Peyer's patch (tissue), 4 donors: ENCODE measurements around the gene GNG10.

Experiments
- POLR2A ChIP-seq, 2 donors: fragments of 450-650 bp; IDR thresholded peaks; one replicate each; pipeline ENCODE4 v1.5.1; 2017; ENCODE audit warnings: antibody characterized with exemption in 2 of 2, mild to moderate bottlenecking in 2 of 2, moderate library complexity in 2 of 2
- TF ChIP-seq, protein P1 (sequence below), 6 experiments: fragments of 450-650 bp in 4 of 6; fragments of 200-600 bp in 2 of 6; sonication (generic) in 1 of 6; IDR thresholded peaks; one replicate each; pipeline ENCODE4 v1.5.1; 2017 to 2019; ENCODE audit warnings: antibody characterized with exemption in 6 of 6, mild to moderate bottlenecking in 3 of 6, moderate library complexity in 1 of 6

DNA sequence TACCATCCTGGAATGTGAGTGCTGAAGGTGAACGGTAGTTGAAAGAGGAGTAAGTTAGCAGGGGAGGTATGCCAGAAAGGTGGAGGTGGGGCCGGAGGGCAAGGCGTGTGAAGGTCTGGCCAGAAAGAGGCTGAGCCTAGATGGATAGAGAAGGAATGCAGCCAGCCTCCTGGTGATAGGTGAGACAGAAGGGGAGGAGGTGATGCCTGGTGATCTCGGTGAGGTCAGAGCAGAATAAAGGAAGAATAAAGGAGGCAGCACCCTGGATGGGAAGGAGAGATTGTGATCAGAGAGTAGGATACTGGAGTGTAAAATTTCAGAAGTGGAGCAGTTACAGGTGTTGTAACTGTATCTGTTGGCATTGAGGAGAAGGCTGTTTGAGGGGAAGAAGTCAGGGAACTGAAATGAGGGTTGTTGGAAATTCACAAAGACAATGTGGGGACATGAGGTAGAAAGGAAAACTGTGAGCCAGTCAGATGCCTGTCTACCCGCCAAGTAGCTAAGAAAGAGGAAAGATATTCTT, 2.0 kb downstream of the GNG10 start:
- TF ChIP-seq, protein P1, sequence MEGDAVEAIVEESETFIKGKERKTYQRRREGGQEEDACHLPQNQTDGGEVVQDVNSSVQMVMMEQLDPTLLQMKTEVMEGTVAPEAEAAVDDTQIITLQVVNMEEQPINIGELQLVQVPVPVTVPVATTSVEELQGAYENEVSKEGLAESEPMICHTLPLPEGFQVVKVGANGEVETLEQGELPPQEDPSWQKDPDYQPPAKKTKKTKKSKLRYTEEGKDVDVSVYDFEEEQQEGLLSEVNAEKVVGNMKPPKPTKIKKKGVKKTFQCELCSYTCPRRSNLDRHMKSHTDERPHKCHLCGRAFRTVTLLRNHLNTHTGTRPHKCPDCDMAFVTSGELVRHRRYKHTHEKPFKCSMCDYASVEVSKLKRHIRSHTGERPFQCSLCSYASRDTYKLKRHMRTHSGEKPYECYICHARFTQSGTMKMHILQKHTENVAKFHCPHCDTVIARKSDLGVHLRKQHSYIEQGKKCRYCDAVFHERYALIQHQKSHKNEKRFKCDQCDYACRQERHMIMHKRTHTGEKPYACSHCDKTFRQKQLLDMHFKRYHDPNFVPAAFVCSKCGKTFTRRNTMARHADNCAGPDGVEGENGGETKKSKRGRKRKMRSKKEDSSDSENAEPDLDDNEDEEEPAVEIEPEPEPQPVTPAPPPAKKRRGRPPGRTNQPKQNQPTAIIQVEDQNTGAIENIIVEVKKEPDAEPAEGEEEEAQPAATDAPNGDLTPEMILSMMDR (IDR thresholded peaks at IDR 0.05) = no peak
- TF ChIP-seq POLR2A (IDR thresholded peaks at IDR 0.05) = no peak
